ENCODE data around the gene CYREN.

DNA sequence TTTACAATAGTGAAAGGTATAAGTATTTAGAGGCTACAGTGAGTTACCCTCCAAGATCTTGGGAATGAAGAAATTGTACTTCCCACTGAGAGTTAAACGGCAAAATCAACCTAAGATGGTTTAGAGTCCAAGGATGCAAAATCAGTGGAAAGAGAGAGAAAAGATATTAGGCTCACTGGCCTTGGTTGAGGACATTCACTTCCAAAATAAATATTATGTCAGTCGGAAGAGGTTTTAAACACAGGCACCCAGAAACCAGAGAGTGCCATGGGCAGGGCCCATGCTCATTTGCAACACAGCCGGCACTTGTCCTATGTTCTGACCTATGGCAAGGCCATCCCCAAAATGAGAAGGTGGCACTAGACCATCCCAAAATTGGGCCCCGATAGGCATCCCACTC lies 44.7 kb upstream of the CYREN start:
- TF ChIP-seq, protein P1, sequence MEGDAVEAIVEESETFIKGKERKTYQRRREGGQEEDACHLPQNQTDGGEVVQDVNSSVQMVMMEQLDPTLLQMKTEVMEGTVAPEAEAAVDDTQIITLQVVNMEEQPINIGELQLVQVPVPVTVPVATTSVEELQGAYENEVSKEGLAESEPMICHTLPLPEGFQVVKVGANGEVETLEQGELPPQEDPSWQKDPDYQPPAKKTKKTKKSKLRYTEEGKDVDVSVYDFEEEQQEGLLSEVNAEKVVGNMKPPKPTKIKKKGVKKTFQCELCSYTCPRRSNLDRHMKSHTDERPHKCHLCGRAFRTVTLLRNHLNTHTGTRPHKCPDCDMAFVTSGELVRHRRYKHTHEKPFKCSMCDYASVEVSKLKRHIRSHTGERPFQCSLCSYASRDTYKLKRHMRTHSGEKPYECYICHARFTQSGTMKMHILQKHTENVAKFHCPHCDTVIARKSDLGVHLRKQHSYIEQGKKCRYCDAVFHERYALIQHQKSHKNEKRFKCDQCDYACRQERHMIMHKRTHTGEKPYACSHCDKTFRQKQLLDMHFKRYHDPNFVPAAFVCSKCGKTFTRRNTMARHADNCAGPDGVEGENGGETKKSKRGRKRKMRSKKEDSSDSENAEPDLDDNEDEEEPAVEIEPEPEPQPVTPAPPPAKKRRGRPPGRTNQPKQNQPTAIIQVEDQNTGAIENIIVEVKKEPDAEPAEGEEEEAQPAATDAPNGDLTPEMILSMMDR (optimal IDR thresholded peaks at IDR 0.05 in 1 of 3, IDR thresholded peaks at IDR 0.05 in 1 of 3, conservative IDR thresholded peaks at IDR 0.05 in 1 of 3; ENCODE audit: extremely low read depth in 1 of 3, insufficient read depth in 2 of 3, low read length in 3 of 3): no peak
- TF ChIP-seq EZH2 (IDR thresholded peaks at IDR 0.05; ENCODE audit: low read length): no peak
